Activated CD4-positive, alpha-beta T cell treated with anti-CD3 and anti-CD28 coated beads, Interleukin-2, amount 10 ng/mL, durations not matched to agents 24 days and 14 days (primary cell): Measurements from ENCODE around the gene ITGA7. TPM values are rescaled to one million over a fixed set of nuclear protein-coding genes. Genes with fewer than 3 reads are reported as not detected.

ENCODE experiments used
- DNase-seq: peaks from one replicate; pipeline ENCODE4 v3.0.0; 2022
- H3K27ac Mint-ChIP-seq: one replicate; pipeline ENCODE4 v1.8.0; 2022; ENCODE audit warnings: mild to moderate bottlenecking, mixed read lengths
- H3K27me3 Mint-ChIP-seq: one replicate; pipeline ENCODE4 v1.8.0; 2022; ENCODE audit warnings: mixed read lengths
- H3K36me3 Mint-ChIP-seq: one replicate; pipeline ENCODE4 v1.8.0; 2022; ENCODE audit warnings: low read depth, mild to moderate bottlenecking, mixed read lengths
- H3K4me1 Mint-ChIP-seq: one replicate; pipeline ENCODE4 v1.8.0; 2021; ENCODE audit warnings: mixed read lengths
- H3K4me3 Mint-ChIP-seq: one replicate; pipeline ENCODE4 v1.8.0; 2022; ENCODE audit warnings: mild to moderate bottlenecking, moderate library complexity, mixed read lengths
- H3K9me3 Mint-ChIP-seq: one replicate; pipeline ENCODE4 v1.8.0; 2021; ENCODE audit warnings: mixed read lengths
- intact Hi-C: fragments of 100-400 bp; cut with micrococcal nuclease; formaldehyde crosslinking; loops from one replicate; pipeline ENCODE4 v1.15.1; 2023
- total RNA-seq: library from RNA; stranded (reverse); gene quantifications from 2 replicates; pipeline ENCODE4 v1.2.3, GENCODE V29; 2022

The ITGA7 gene
- total RNA-seq, 1 donor from 2014 or later, result 0.65 TPM

DNA sequence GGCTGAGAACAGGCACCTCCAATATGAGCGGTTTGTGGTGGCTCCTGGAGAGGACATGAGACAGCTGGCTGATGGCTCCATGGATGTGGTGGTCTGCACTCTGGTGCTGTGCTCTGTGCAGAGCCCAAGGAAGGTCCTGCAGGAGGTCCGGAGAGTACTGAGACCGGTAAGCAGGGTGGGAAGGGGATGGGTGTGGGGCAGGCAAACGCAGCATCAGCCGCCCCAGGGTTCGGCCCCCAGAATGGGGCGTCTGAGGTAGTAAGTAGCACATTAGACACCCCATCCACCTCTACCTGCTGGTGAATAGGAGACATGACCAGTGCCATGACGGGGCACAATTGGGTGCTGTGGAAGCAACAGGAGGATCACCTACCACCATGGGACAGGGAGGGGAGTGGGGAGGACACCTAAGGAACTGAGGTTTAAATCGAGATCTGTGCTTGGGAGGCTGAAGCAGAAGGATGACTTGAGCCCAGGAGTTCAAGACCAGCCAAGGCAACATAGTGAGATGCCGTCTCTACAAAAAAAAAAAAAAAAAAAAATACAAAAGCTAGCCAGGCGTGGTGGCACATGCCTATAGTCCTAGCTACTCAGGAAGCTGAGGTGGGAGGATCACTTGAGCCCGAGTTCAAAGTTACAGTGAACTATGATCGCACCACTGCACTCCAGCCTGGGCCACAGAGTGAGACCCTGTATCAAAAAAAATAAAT is 25.5 kb downstream of the ITGA7 start:
- peaks cover 42% of the 10 kb centered on the region for H3K27me3 Mint-ChIP-seq
- H3K4me1 Mint-ChIP-seq, result peaks cover 13% of the 10 kb centered on the region
- no peak for DNase-seq
- intact Hi-C loops, result no loop called here
- no peaks in the 10 kb centered on the region for H3K9me3 Mint-ChIP-seq
- H3K36me3 Mint-ChIP-seq, result no peaks in the 10 kb centered on the region
- no peak overlapping the region for H3K4me3 Mint-ChIP-seq
- no peak overlapping the region for H3K27ac Mint-ChIP-seq

DNA sequence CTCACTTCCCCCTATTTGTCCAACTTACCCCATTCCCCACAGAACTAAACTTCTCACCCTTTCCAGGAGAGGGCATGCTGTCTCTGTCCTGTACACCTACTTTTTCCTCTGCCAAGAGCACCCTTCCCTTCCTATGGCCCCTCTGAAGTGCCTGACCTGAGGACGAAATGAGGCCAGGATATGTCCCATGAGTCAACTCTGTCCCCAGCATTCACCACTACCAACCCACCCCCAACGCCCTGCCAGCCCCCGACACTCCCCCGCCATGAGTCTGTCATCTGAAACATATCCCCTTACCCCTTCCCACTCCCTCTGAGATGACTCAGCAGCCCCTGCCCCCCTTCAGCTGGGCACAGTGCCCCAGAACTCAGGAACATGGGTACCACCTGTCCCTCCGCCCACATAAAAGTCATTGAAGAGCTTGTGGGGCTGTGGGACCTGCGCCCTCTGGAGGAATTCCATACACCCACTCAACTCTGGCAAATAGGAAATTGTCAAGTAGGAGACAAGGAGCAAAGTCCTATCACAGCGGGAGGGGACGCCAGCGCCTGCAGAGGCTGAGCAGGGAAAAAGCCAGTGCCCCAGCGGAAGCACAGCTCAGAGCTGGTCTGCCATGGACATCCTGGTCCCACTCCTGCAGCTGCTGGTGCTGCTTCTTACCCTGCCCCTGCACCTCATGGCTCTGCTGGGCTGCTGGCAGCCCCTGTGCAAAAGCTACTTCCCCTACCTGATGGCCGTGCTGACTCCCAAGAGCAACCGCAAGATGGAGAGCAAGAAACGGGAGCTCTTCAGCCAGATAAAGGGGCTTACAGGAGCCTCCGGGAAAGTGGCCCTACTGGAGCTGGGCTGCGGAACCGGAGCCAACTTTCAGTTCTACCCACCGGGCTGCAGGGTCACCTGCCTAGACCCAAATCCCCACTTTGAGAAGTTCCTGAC is 26.3 kb downstream of the ITGA7 start:
- Mint-ChIP-seq H3K4me3 (peak overlapping the region; percentile 9), H3K27me3 (peaks cover 42% of the 10 kb centered on the region), H3K36me3 (no peaks in the 10 kb centered on the region), H3K9me3 (no peaks in the 10 kb centered on the region), H3K27ac (peak overlapping the region; percentile 42), H3K4me1 (peaks cover 11% of the 10 kb centered on the region)
- intact Hi-C loops, result no loop called here
- DNase-seq, result no peak

DNA sequence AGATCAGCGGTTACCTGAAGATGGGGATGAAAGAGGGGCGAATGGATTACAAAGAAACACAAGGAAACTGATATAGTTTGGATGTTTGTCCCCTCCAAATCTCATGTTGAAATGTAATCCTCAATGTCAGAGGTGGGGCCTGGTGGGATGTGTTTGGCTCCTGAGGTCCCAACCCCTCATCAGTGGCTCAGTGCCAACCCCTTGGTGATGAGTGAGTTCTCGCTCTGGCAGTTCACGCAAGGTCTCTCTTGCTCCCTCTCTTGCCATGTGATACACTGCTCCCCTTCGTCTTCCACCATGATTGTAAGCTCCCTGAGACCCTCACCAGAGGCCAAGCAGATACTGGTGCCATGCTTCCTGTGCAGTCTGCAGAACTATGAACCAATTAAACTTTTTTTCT is 28.0 kb downstream of the ITGA7 start:
- Mint-ChIP-seq H3K4me3 (no peak overlapping the region), H3K27me3 (peaks cover 47% of the 10 kb centered on the region), H3K4me1 (peaks cover 11% of the 10 kb centered on the region), H3K36me3 (no peaks in the 10 kb centered on the region), H3K9me3 (no peaks in the 10 kb centered on the region), H3K27ac (no peak overlapping the region)
- DNase-seq, result no peak
- intact Hi-C loops, result no loop called here

DNA sequence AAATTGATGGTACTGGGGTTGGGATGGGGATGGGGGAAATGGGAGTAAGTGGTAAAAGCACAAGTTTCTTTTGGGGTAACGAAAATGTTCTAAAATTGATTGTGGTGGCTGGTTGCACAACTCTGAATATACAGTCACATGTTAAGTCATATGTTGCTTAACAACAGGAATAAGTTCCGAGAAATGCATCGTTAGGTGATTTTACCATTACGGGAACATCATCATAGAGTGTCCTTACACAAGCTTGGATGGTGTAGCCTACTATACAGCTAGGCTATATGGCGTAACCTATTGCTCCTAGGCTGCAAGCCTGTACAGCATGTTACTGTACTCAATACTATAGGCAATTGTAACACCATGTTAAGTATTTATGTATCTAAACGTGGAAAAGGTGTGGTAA is 31.0 kb downstream of the ITGA7 start:
- Mint-ChIP-seq H3K27me3 (peaks cover 42% of the 10 kb centered on the region), H3K4me3 (no peak overlapping the region), H3K27ac (no peak overlapping the region), H3K4me1 (peaks cover 10% of the 10 kb centered on the region), H3K9me3 (no peaks in the 10 kb centered on the region), H3K36me3 (no peaks in the 10 kb centered on the region)
- intact Hi-C loops, result no loop called here
- no peak for DNase-seq

DNA sequence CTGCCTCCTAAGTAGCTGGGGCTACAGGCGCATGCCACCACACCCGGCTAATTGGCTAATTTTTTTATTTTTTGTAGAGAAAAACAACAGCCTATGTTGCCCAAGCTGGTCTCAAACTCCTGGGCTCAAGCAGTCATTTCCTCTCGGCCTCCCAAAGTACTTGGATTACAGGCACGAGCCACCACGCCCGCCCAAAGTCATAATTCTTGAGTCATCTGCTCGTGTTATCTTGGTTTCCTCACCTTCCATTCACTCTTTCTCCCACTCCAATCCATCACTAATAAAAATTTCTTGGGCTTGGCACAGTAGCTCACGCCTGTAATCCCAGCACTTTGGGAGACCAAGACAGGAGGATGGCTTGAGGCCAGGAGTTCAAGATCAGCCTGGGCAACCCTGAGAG is 32.0 kb downstream of the ITGA7 start:
- Mint-ChIP-seq H3K4me3 (no peak overlapping the region), H3K4me1 (peaks cover under 1% of the 10 kb centered on the region), H3K9me3 (no peaks in the 10 kb centered on the region), H3K36me3 (no peaks in the 10 kb centered on the region), H3K27me3 (peaks cover 32% of the 10 kb centered on the region), H3K27ac (no peak overlapping the region)
- intact Hi-C loops, result no loop called here
- no peak for DNase-seq

DNA sequence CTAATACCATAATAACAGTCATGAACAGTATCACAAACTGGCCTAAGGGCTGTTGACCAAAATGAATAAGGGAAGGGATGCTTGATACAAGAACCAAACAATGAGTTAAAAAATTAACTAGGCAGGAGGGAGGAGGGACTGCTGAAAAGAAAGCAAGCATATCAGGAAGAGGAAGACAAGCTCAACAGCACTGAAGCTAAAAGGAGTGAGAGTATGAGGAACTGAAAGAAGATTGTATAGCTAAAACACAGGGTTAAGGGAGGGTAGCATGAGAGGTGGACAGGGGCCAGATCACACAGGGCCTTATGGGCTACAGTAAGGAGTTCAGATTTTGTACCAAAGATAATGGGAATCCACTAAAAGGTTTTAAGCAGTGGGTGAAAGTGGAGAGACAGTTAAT is 34.1 kb downstream of the ITGA7 start:
- Mint-ChIP-seq H3K36me3 (no peaks in the 10 kb centered on the region), H3K9me3 (no peaks in the 10 kb centered on the region), H3K4me3 (no peak overlapping the region), H3K27ac (no peak overlapping the region), H3K27me3 (peaks cover 19% of the 10 kb centered on the region), H3K4me1 (no peaks in the 10 kb centered on the region)
- DNase-seq, result no peak
- intact Hi-C loops, result no loop called here

DNA sequence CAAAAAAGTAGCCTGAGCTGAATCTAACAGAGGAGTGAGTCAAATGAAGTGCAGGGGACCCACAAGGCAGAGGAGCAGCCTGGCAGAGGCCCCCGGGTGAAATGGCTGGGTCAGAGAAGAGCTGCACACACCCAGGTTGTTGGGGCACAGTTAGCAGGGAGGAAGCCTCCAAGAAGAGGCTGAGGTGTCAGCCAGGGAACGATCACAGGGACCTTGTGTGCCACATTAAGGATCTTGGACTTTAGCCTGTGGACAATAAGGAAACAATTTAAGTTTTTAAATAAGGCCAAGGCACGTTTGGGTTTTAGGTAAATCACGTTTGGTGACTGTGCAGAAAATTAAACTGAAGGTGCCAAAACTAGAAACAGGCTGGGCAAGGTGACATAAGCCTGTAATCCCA is 36.0 kb downstream of the ITGA7 start:
- H3K4me3 Mint-ChIP-seq, result no peak overlapping the region
- intact Hi-C loops, result no loop called here
- H3K36me3 Mint-ChIP-seq, result no peaks in the 10 kb centered on the region
- no peak overlapping the region for H3K27ac Mint-ChIP-seq
- DNase-seq, result no peak
- no peaks in the 10 kb centered on the region for H3K9me3 Mint-ChIP-seq
- no peaks in the 10 kb centered on the region for H3K4me1 Mint-ChIP-seq
- peaks cover 19% of the 10 kb centered on the region for H3K27me3 Mint-ChIP-seq

DNA sequence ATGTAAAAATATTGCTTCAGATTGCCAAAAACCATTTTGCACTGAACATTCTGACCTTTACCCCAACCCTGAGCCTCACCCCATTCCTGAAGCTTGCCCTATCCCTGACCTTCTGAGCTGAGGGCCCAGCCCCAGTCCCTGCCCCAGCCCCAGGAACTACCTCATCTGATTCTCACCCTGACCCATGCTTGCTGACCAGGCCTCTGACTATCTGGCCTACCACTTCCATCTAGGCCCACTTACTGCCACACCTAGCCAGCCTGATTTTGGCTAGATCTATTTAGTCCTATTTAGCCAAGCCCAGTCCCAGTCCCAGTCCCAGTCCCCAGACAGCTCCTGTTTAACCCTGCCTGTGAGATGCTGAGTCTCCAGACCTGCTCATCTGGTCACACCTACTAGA is 37.4 kb downstream of the ITGA7 start:
- Mint-ChIP-seq H3K9me3 (no peaks in the 10 kb centered on the region), H3K4me3 (no peak overlapping the region), H3K27me3 (peaks cover 14% of the 10 kb centered on the region), H3K27ac (no peak overlapping the region), H3K4me1 (no peaks in the 10 kb centered on the region), H3K36me3 (no peaks in the 10 kb centered on the region)
- intact Hi-C loops, result no loop called here
- no peak for DNase-seq

DNA sequence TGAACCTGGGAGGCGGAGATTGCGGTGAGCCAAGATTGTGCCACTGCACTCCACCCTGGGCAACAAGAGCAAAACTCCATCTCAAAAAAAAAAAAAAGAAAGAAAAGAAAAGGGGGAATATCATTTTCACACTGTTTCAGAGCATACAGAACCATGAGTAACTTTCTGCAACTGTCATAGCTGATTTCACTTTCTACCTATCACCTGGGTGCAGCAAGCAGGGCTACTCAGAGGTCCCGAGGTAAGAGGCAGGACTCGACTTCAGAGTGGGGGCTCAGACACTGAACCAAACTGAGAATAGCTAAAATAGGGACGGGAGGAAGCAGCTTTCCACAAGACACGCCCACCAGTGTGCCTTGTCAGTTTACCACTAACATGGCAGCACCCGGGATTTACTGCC is 41.2 kb downstream of the ITGA7 start:
- no peak for DNase-seq
- Mint-ChIP-seq H3K27me3 (peaks cover 5% of the 10 kb centered on the region), H3K27ac (no peak overlapping the region), H3K4me3 (no peak overlapping the region), H3K36me3 (no peaks in the 10 kb centered on the region), H3K9me3 (no peaks in the 10 kb centered on the region), H3K4me1 (no peaks in the 10 kb centered on the region)
- intact Hi-C loops, result no loop called here

DNA sequence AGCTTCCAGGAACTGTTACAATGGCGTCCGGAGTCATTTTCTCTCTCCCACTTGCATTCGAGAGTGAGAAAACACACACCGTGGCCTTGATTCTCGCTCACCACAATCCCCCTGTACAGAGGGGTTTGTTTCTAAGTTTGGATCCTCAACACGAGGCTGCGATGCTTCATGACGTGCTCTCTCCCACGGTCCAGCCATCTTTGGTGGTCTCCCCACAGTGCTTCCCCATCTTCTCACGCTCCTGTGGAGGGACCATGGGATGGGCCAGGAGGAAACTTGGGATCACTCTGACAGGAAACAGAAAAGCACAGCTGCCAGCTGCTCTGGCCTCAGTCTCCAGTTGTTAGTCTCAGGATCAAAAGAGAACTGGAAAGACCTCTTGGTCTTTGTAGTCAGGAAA is 42.9 kb downstream of the ITGA7 start:
- Mint-ChIP-seq H3K27me3 (peaks cover 9% of the 10 kb centered on the region), H3K4me1 (no peaks in the 10 kb centered on the region), H3K27ac (no peak overlapping the region), H3K36me3 (no peaks in the 10 kb centered on the region), H3K9me3 (no peaks in the 10 kb centered on the region), H3K4me3 (no peak overlapping the region)
- DNase-seq, result no peak
- intact Hi-C loops, result no loop called here

DNA sequence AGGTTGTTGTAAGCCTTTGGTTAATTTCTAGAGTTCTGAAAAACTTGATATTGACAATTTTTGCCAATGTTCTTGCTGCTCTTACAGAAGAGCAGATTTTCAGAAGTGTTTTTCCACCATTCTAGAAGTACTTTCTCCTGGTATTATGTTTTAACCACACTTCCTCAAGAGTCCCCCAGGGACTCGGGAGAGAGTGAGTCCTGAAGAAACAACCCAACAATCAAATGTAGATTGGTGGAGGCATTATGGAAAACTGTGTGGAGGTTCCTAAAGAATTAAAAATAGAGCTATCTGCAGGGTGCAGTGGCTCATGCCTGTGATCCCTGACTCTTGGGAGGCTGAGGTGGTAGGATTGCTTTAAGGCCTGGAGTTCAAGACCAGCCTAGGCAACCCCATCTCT is 44.3 kb downstream of the ITGA7 start:
- H3K9me3 Mint-ChIP-seq, result no peaks in the 10 kb centered on the region
- peaks cover 15% of the 10 kb centered on the region for H3K27me3 Mint-ChIP-seq
- no peaks in the 10 kb centered on the region for H3K36me3 Mint-ChIP-seq
- intact Hi-C loops, result no loop called here
- no peak overlapping the region for H3K4me3 Mint-ChIP-seq
- no peak for DNase-seq
- H3K27ac Mint-ChIP-seq, result no peak overlapping the region
- H3K4me1 Mint-ChIP-seq, result no peaks in the 10 kb centered on the region

DNA sequence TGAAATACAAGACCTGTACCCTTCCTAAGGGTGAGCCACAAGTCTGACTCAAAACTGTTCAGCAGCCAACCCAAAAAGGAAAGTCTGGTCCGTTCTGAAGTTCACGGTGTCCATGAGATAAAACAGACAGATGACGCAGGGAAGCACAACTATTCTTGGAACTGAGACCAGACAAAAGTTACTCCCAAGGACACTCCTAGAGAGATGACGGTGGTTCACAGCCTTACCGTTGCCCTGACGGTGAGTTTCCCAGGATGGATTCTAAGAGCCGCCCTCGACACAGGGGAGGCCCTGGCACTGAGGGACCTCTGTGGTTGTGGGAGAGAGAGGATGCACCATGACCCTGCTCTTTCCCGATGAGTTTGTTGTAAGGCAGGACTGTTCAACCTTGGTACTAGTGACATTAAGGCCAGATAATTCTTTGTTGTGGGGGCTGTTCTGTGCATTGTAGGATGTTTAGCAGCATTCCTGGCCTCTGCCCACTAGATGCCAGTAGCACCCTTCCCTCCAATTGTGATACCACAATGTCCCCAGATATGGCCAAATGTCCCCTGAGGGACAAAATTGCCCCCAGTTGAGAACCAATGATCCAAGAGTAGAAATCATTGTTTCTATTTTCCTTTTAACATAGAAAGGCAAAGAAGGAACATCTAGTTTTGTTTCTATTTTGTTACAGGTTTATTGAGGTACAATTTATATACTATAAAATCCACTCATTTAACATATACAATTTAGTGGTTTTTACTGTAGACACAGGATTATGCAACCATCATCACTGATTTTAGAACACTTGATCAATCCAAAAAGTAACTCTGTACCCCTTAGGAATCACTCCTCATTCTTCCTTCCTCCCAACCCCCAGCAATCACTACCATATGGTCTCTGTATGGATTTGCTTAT is 48.0 kb downstream of the ITGA7 start:
- intact Hi-C loops, result loop anchor here (5.0 kb wide), 1 partner anchor 78 kb away; no protein-coding TSS in a partner anchor

DNA sequence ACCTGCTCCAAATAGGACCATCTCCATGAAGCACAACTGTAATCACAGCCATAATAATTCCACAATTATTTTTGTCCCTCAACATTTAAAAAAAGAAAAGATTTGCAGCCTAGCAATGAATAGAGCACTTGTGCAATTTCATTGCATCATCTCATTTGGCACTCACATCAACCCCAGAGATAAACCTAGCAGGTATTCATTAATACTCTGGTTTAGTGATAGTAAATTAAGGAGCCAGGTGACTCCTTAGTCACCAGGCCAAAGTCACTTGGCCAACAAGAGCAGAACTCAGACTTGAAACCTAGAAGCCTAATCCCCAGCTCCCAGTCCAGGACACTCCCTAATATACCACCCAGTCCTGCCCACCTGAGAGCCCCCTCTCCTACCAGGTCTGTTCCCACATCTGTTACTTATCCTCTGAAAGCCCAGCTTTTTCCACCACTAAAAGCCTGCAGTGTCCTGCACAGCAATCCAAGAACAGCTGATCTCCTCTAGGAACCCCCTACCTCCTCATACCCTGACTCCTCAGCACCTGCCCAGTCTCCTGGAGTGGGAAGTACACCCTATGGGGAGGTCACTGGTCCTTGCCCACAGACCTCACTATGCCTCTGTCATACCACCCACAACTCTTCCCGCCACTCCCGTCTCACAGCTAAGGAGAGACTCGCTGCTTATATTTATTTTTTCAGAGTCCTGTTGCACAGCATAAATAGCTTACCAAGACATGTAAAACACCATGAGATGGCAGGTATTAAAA is 48.9 kb downstream of the ITGA7 start:
- no peaks in the 10 kb centered on the region for H3K4me1 Mint-ChIP-seq
- no peak overlapping the region for H3K27ac Mint-ChIP-seq

More for the DNA sequence above, 48.0 kb downstream of the ITGA7 start:
- Mint-ChIP-seq H3K4me1 (no peaks in the 10 kb centered on the region), H3K4me3 (no peak overlapping the region), H3K9me3 (no peaks in the 10 kb centered on the region), H3K27me3 (peaks cover 25% of the 10 kb centered on the region), H3K36me3 (no peaks in the 10 kb centered on the region), H3K27ac (no peak overlapping the region)
- DNase-seq, result no peak

More for the DNA sequence above, 48.9 kb downstream of the ITGA7 start:
- intact Hi-C loops, result loop anchor here (5.0 kb wide), 1 partner anchor 78 kb away; no protein-coding TSS in a partner anchor
- DNase-seq, result no peak
- Mint-ChIP-seq H3K9me3 (no peaks in the 10 kb centered on the region), H3K36me3 (no peaks in the 10 kb centered on the region), H3K4me3 (no peak overlapping the region), H3K27me3 (peaks cover 25% of the 10 kb centered on the region)
